PC-9 (cell line): ENCODE data around the gene WRAP73. TPM values are rescaled to one million over a fixed set of nuclear protein-coding genes. Genes with fewer than 3 reads are reported as not detected.

Experiments used
- BruUV-seq: library from RNA; stranded (reverse); fragments of 400-500 nt; replicated peaks from 2 replicates; lab custom pipeline; 2021; lab: Mats Ljungman, UMichigan
- CTCF ChIA-PET: fragments of 300-600 bp; sonication (Branson Sonifier 250); formaldehyde crosslinking; loops from one replicate; lab custom pipeline; 2022; ENCODE audit warnings: antibody characterized with exemption; lab: Charles Lee
- POLR2A ChIA-PET: fragments of 300-600 bp; sonication (Branson Sonifier 250); formaldehyde crosslinking; loops from one replicate; lab custom pipeline; 2022; ENCODE audit warnings: antibody characterized with exemption; ENCODE audit not compliant: unreplicated experiment; lab: Charles Lee
- DNase-seq, 2 experiments: peaks; one replicate each; pipeline versions ENCODE4 v3.0.0 to v3.0.0-alpha.2; 2015 to 2022; ENCODE audit warnings: mixed read lengths in 1 of 2
- H2AFZ ChIP-seq: fragments of 200-600 bp; sonication (generic); 2 replicates; pipeline ENCODE4 v1.8.1; 2017; ENCODE audit warnings: antibody characterized with exemption
- H3F3A ChIP-seq: fragments of 200-600 bp; sonication (generic); 2 replicates; pipeline ENCODE4 v1.8.1; 2017; ENCODE audit warnings: antibody characterized with exemption, mild to moderate bottlenecking, low read depth; ENCODE audit not compliant: insufficient read depth
- H3K27ac ChIP-seq: fragments of 200-600 bp; sonication (generic); 2 replicates; pipeline ENCODE4 v1.6.1; 2016; ENCODE audit warnings: mixed run types
- H3K27me3 ChIP-seq: fragments of 200-600 bp; sonication (generic); 2 replicates; pipeline ENCODE4 v1.6.1; 2016; ENCODE audit warnings: low read depth, mixed run types; ENCODE audit not compliant: insufficient read depth
- H3K36me3 ChIP-seq: fragments of 200-600 bp; sonication (generic); 2 replicates; pipeline ENCODE4 v1.6.1; 2016; ENCODE audit warnings: low read depth, mixed run types
- H3K4me1 ChIP-seq: fragments of 200-600 bp; sonication (generic); replicated peaks from 2 replicates; pipeline ENCODE4 v1.6.1; 2016; ENCODE audit warnings: mixed run types; ENCODE audit not compliant: insufficient read depth
- H3K4me2 ChIP-seq: fragments of 200-600 bp; sonication (generic); 2 replicates; pipeline ENCODE4 v1.6.1; 2017; ENCODE audit warnings: mixed run types
- H3K4me3 ChIP-seq: fragments of 200-600 bp; sonication (generic); 2 replicates; pipeline ENCODE4 v1.6.1; 2016; ENCODE audit warnings: mixed run types
- H3K79me2 ChIP-seq: fragments of 200-600 bp; sonication (generic); 2 replicates; pipeline ENCODE4 v1.6.1; 2017; ENCODE audit warnings: low read depth, mixed run types
- H3K9me2 ChIP-seq: fragments of 200-600 bp; sonication (generic); 2 replicates; pipeline ENCODE4 v1.8.1; 2017; ENCODE audit warnings: mild to moderate bottlenecking; ENCODE audit not compliant: insufficient read depth
- H3K9me3 ChIP-seq: fragments of 200-600 bp; sonication (generic); 2 replicates; pipeline ENCODE4 v1.8.1; 2016; ENCODE audit warnings: low read depth; ENCODE audit not compliant: insufficient read depth
- H4K20me1 ChIP-seq: fragments of 200-600 bp; sonication (generic); 2 replicates; pipeline ENCODE4 v1.8.1; 2017; ENCODE audit not compliant: insufficient read depth
- EZH2 ChIP-seq: fragments of 200-600 bp; sonication (generic); IDR thresholded peaks from 2 replicates; pipeline ENCODE4 v1.8.0; 2017; ENCODE audit warnings: antibody characterized with exemption, low read depth
- intact Hi-C: fragments of 100-400 bp; cut with micrococcal nuclease; formaldehyde crosslinking; loops from one replicate; pipeline ENCODE4 v1.10.0; 2022; ENCODE audit not compliant: unreplicated experiment
- total RNA-seq: library from RNA; stranded (reverse); gene quantifications from 2 replicates; pipeline ENCODE4 v1.2.3, GENCODE V29; 2021
- TF ChIP-seq, protein P1 (sequence below): fragments of 200-600 bp; sonication (generic); conservative IDR thresholded peaks from 2 replicates; pipeline ENCODE4 v1.6.1; 2017; ENCODE audit warnings: mixed run types, antibody characterized with exemption, mild to moderate bottlenecking, moderate library complexity

WRAP73 gene
- total RNA-seq, 1 experiment from 2014 or later, result 25.5 TPM

DNA sequence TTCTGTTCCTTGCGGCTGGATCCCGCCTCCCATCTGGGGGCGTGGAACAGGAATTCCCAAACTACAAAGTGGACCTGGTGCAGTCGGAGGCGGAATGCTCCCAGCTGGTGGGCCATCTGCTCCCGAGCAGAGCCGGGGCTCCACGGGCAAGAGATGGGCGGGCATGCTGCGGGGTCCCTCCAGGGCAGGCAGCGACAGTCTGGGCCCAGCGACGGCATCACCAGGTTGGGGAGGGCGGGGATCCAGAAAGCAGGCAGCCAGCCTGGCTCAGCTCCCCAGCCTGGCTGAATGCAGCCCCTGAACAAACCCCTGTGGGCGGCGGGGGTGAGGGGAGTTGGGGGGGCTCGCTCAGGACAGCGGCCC lies 42.2 kb downstream of the WRAP73 start:
- no peaks in the 10 kb centered on the region for H3K9me2 ChIP-seq
- intact Hi-C loops, result no loop called here
- no peaks in the 10 kb centered on the region for H3K27me3 ChIP-seq
- no TSS peak for BruUV-seq
- H3K79me2 ChIP-seq, result peaks cover 25% of the 10 kb centered on the region
- no peak overlapping the region for H3K27ac ChIP-seq
- H2AFZ ChIP-seq, result no peak overlapping the region
- H3F3A ChIP-seq, result peaks cover 10% of the 10 kb centered on the region; the same call in 1 of the 2 replicates
- H3K4me3 ChIP-seq, result no peak overlapping the region
- TF ChIP-seq EZH2, result no peak
- TF ChIP-seq, protein P1, sequence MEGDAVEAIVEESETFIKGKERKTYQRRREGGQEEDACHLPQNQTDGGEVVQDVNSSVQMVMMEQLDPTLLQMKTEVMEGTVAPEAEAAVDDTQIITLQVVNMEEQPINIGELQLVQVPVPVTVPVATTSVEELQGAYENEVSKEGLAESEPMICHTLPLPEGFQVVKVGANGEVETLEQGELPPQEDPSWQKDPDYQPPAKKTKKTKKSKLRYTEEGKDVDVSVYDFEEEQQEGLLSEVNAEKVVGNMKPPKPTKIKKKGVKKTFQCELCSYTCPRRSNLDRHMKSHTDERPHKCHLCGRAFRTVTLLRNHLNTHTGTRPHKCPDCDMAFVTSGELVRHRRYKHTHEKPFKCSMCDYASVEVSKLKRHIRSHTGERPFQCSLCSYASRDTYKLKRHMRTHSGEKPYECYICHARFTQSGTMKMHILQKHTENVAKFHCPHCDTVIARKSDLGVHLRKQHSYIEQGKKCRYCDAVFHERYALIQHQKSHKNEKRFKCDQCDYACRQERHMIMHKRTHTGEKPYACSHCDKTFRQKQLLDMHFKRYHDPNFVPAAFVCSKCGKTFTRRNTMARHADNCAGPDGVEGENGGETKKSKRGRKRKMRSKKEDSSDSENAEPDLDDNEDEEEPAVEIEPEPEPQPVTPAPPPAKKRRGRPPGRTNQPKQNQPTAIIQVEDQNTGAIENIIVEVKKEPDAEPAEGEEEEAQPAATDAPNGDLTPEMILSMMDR, result no peak
- H3K4me2 ChIP-seq, result no peak overlapping the region
- ChIA-PET CTCF (no interaction called here), POLR2A (no interaction called here)
- peaks cover 42% of the 10 kb centered on the region for H3K4me1 ChIP-seq
- no peaks in the 10 kb centered on the region for H3K36me3 ChIP-seq
- H3K9me3 ChIP-seq, result no peaks in the 10 kb centered on the region
- H4K20me1 ChIP-seq, result no peaks in the 10 kb centered on the region
- DNase-seq, result no peak

DNA sequence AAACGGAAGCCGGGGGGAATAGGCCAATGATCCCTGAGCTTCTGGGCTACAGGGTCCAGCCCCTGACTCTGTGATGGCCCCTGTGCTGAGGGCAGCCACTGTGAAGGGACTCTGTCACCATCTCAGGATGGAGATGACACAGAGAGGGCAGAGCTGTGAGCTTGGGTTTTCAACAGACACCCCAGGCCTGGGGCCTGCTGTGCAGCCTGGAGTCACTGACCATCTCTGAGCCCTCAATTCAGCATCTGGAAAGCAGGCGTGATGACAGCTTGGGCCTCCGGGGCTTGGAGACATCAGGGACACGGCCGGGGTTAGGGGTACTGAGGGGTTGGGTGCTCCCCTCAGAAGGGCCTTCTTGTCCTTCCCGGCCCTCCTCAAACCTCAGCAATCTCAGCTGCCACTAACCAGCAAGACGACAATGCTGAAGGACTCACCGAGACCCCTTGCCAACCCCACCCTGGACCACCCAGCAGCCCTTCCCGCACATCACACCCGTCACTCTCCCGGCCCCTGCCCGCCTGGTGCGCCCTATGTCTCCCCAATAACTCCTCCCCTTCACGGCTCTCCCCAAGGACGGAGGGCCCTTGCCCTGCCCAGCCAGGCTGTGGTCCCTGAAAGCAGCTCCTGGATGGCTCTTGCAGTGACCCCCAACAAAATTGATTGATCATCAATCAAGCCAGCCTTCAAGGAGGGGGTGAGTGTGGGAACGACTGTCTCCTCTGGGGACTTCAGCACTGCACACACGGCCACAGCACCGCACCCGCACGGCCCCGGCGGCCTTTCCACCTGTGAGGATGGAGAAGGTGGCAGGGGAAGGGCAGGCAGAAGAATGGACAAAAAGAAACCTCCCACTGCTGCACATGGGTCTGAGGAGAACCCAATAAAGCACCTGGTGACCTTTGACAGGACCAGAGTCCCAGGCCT lies 42.9 kb downstream of the WRAP73 start:
- H3K4me3 ChIP-seq, result no peak overlapping the region
- no peak overlapping the region for H3K4me2 ChIP-seq
- H3F3A ChIP-seq, result peaks cover 4% of the 10 kb centered on the region; the same call in 1 of the 2 replicates
- H3K27me3 ChIP-seq, result no peaks in the 10 kb centered on the region
- CTCF ChIA-PET, result no interaction called here
- POLR2A ChIA-PET, result no interaction called here
- H3K36me3 ChIP-seq, result no peaks in the 10 kb centered on the region
- no peak for DNase-seq
- no TSS peak for BruUV-seq
- H3K9me2 ChIP-seq, result no peaks in the 10 kb centered on the region
- H3K4me1 ChIP-seq, result peaks cover 36% of the 10 kb centered on the region
- no peak overlapping the region for H2AFZ ChIP-seq
- intact Hi-C loops, result no loop called here
- H3K9me3 ChIP-seq, result no peaks in the 10 kb centered on the region
- no peak for TF ChIP-seq EZH2
- TF ChIP-seq, protein P1, result no peak
- no peaks in the 10 kb centered on the region for H4K20me1 ChIP-seq
- no peak overlapping the region for H3K27ac ChIP-seq
- peaks cover 25% of the 10 kb centered on the region for H3K79me2 ChIP-seq

- ChIA-PET POLR2A (no interaction called here), CTCF (no interaction called here)
- BruUV-seq, result no TSS peak
- Histone ChIP-seq H3K4me2 (peak overlapping the region; percentile 18; the same call in 1 of the 2 replicates), H4K20me1 (no peaks in the 10 kb centered on the region), H3K27me3 (no peaks in the 10 kb centered on the region), H3K9me3 (no peaks in the 10 kb centered on the region), H3K4me1 (peaks cover 28% of the 10 kb centered on the region), H3K9me2 (no peaks in the 10 kb centered on the region), H3F3A (no peaks in the 10 kb centered on the region), H2AFZ (no peak overlapping the region), H3K4me3 (no peak overlapping the region), H3K79me2 (peaks cover 22% of the 10 kb centered on the region), H3K27ac (peak overlapping the region; percentile 45), H3K36me3 (no peaks in the 10 kb centered on the region)
- TF ChIP-seq, protein P1, result no peak
- TF ChIP-seq EZH2, result no peak
- intact Hi-C loops, result no loop called here
- DNase-seq, result no peak
These were observed 44.7 kb downstream of the WRAP73 start for GRCh38 chr1:3604997-3605823.
